HEK293 (cell line): Measurements from ENCODE around the gene MAPT.

Experiments
- CTCF ChIA-PET: fragments of 350-600 bp; formaldehyde crosslinking; extraction: SDS; loops from one replicate; lab custom pipeline; 2021; ENCODE audit warnings: antibody characterized with exemption; lab: Yijun Ruan, JAX
- POLR2A ChIA-PET: fragments of 300-600 bp; formaldehyde crosslinking; extraction: SDS; loops from one replicate; lab custom pipeline; 2020; ENCODE audit warnings: antibody characterized with exemption, inconsistent platforms; lab: Yijun Ruan, JAX
- H3K27ac ChIP-seq: fragments of 200-500 bp; sonication (Bioruptor generic); 2 replicates; pipeline ENCODE4 v1.5.1; 2014; ENCODE audit warnings: low read depth, low read length, control low read depth, inconsistent platforms; ENCODE audit errors: extremely low read depth
- H3K36me3 ChIP-seq, 2 experiments: fragments of 200-500 bp in 1 of 2; sonication (Bioruptor generic) in 1 of 2; 1 replicate in 1 of 2; 2 replicates in 1 of 2; pipeline ENCODE4 v1.5.1; 2014 to 2017; ENCODE audit warnings: inconsistent platforms in 2 of 2, low read length in 2 of 2; ENCODE audit not compliant: control insufficient read depth in 2 of 2, insufficient read depth in 1 of 2
- H3K4me1 ChIP-seq: fragments of 200-500 bp; sonication (Bioruptor generic); 2 replicates; pipeline ENCODE4 v1.5.1; 2014; ENCODE audit warnings: mild to moderate bottlenecking, low read length, inconsistent platforms; ENCODE audit not compliant: control insufficient read depth, insufficient read depth
- H3K4me3 ChIP-seq: 2 replicates; pipeline ENCODE4 v1.5.1; 2011; ENCODE audit warnings: low read depth, mild to moderate bottlenecking, control low read depth, low read length, moderate library complexity
- H3K9me3 ChIP-seq: fragments of 200-500 bp; sonication (Bioruptor generic); 2 replicates; pipeline ENCODE4 v1.5.1; 2014; ENCODE audit warnings: low read depth, low read length, inconsistent platforms; ENCODE audit not compliant: control insufficient read depth, insufficient read depth
- KLF1 ChIP-seq: fragments of 450-650 bp; formaldehyde crosslinking; IDR thresholded peaks from 2 replicates; pipeline ENCODE4 v1.5.1; 2016; ENCODE audit warnings: missing biosample characterization, missing genetic modification characterization
- WT1 ChIP-seq: fragments of 450-650 bp; formaldehyde crosslinking; IDR thresholded peaks from 2 replicates; pipeline ENCODE4 v1.5.1; 2016; ENCODE audit warnings: missing biosample characterization, missing genetic modification characterization
- YY2 ChIP-seq: fragments of 450-650 bp; formaldehyde crosslinking; IDR thresholded peaks from 2 replicates; pipeline ENCODE4 v1.5.1; 2016; ENCODE audit warnings: missing biosample characterization, missing genetic modification characterization
- ZBTB17 ChIP-seq: fragments of 450-650 bp; formaldehyde crosslinking; IDR thresholded peaks from 2 replicates; pipeline ENCODE4 v1.5.1; 2016; ENCODE audit warnings: missing biosample characterization, missing genetic modification characterization
- ZFHX2 ChIP-seq: fragments of 450-650 bp; formaldehyde crosslinking; conservative IDR thresholded peaks from 2 replicates; pipeline ENCODE4 v1.5.1; 2016; ENCODE audit warnings: missing biosample characterization, missing genetic modification characterization
- ZFP3 ChIP-seq: fragments of 450-650 bp; formaldehyde crosslinking; IDR thresholded peaks from 2 replicates; pipeline ENCODE4 v1.5.1; 2016; ENCODE audit warnings: low read depth, missing biosample characterization, missing genetic modification characterization
- ZNF114 ChIP-seq: fragments of 450-650 bp; formaldehyde crosslinking; IDR thresholded peaks from 2 replicates; pipeline ENCODE4 v1.5.0; 2017; ENCODE audit warnings: missing biosample characterization, missing genetic modification characterization
- ZNF169 ChIP-seq: fragments of 450-650 bp; formaldehyde crosslinking; IDR thresholded peaks from 2 replicates; pipeline ENCODE4 v1.5.1; 2016; ENCODE audit warnings: missing biosample characterization, missing genetic modification characterization
- ZNF292 ChIP-seq: fragments of 450-650 bp; formaldehyde crosslinking; IDR thresholded peaks from 2 replicates; pipeline ENCODE4 v1.5.1; 2016; ENCODE audit warnings: low read depth, missing biosample characterization, missing genetic modification characterization, borderline replicate concordance
- ZNF302 ChIP-seq: fragments of 450-650 bp; formaldehyde crosslinking; IDR thresholded peaks from 2 replicates; pipeline ENCODE4 v1.5.1; 2016; ENCODE audit warnings: missing biosample characterization, missing genetic modification characterization, low read depth
- ZNF529 ChIP-seq: fragments of 450-650 bp; formaldehyde crosslinking; IDR thresholded peaks from 2 replicates; pipeline ENCODE4 v1.5.1; 2017; ENCODE audit warnings: missing genetic modification characterization, missing biosample characterization; ENCODE audit not compliant: insufficient replicate concordance
- ZNF555 ChIP-seq: fragments of 450-650 bp; formaldehyde crosslinking; conservative IDR thresholded peaks from 2 replicates; pipeline ENCODE4 v1.5.1; 2017; ENCODE audit warnings: missing biosample characterization, mild to moderate bottlenecking, missing genetic modification characterization, inconsistent platforms
- ZNF670 ChIP-seq: fragments of 450-650 bp; formaldehyde crosslinking; IDR thresholded peaks from 2 replicates; pipeline ENCODE4 v1.5.1; 2016; ENCODE audit warnings: missing biosample characterization, missing genetic modification characterization, low read depth
- TF ChIP-seq, protein P1 (sequence below): fragments of 450-650 bp; formaldehyde crosslinking; IDR thresholded peaks from 2 replicates; pipeline ENCODE4 v1.5.1; 2017; ENCODE audit warnings: missing biosample characterization, missing genetic modification characterization
- TF ChIP-seq, protein P2 (sequence below): fragments of 450-650 bp; formaldehyde crosslinking; IDR thresholded peaks from 2 replicates; pipeline ENCODE4 v1.5.1; 2016; ENCODE audit warnings: missing biosample characterization, missing genetic modification characterization
- TF ChIP-seq, protein P3 (sequence below): fragments of 450-650 bp; formaldehyde crosslinking; IDR thresholded peaks from 2 replicates; pipeline ENCODE4 v1.5.1; 2016; ENCODE audit warnings: missing biosample characterization, missing genetic modification characterization
- TF ChIP-seq, protein P4 (sequence below): fragments of 450-650 bp; formaldehyde crosslinking; IDR thresholded peaks from 2 replicates; pipeline ENCODE4 v1.5.1; 2016; ENCODE audit warnings: missing biosample characterization, missing genetic modification characterization

The MAPT gene

DNA sequence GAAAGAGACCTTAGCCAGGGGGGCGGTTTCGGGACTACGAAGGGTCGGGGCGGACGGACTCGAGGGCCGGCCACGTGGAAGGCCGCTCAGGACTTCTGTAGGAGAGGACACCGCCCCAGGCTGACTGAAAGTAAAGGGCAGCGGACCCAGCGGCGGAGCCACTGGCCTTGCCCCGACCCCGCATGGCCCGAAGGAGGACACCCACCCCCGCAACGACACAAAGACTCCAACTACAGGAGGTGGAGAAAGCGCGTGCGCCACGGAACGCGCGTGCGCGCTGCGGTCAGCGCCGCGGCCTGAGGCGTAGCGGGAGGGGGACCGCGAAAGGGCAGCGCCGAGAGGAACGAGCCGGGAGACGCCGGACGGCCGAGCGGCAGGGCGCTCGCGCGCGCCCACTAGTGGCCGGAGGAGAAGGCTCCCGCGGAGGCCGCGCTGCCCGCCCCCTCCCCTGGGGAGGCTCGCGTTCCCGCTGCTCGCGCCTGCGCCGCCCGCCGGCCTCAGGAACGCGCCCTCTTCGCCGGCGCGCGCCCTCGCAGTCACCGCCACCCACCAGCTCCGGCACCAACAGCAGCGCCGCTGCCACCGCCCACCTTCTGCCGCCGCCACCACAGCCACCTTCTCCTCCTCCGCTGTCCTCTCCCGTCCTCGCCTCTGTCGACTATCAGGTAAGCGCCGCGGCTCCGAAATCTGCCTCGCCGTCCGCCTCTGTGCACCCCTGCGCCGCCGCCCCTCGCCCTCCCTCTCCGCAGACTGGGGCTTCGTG is at the start of gene MAPT (continued):
- TF ChIP-seq, protein P1, sequence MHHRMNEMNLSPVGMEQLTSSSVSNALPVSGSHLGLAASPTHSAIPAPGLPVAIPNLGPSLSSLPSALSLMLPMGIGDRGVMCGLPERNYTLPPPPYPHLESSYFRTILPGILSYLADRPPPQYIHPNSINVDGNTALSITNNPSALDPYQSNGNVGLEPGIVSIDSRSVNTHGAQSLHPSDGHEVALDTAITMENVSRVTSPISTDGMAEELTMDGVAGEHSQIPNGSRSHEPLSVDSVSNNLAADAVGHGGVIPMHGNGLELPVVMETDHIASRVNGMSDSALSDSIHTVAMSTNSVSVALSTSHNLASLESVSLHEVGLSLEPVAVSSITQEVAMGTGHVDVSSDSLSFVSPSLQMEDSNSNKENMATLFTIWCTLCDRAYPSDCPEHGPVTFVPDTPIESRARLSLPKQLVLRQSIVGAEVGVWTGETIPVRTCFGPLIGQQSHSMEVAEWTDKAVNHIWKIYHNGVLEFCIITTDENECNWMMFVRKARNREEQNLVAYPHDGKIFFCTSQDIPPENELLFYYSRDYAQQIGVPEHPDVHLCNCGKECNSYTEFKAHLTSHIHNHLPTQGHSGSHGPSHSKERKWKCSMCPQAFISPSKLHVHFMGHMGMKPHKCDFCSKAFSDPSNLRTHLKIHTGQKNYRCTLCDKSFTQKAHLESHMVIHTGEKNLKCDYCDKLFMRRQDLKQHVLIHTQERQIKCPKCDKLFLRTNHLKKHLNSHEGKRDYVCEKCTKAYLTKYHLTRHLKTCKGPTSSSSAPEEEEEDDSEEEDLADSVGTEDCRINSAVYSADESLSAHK (tag by site-specific recombination): peak; percentile 57; the same call in 1 of the 2 replicates
- no peak for TF ChIP-seq ZFP3 (tag by site-specific recombination)
- no peak for TF ChIP-seq ZNF292 (tag by site-specific recombination)
- no peak for TF ChIP-seq ZNF529
- no peak for TF ChIP-seq ZNF114
- peak; percentile 99 for TF ChIP-seq ZFHX2 (tag by site-specific recombination)
- TF ChIP-seq, protein P2, sequence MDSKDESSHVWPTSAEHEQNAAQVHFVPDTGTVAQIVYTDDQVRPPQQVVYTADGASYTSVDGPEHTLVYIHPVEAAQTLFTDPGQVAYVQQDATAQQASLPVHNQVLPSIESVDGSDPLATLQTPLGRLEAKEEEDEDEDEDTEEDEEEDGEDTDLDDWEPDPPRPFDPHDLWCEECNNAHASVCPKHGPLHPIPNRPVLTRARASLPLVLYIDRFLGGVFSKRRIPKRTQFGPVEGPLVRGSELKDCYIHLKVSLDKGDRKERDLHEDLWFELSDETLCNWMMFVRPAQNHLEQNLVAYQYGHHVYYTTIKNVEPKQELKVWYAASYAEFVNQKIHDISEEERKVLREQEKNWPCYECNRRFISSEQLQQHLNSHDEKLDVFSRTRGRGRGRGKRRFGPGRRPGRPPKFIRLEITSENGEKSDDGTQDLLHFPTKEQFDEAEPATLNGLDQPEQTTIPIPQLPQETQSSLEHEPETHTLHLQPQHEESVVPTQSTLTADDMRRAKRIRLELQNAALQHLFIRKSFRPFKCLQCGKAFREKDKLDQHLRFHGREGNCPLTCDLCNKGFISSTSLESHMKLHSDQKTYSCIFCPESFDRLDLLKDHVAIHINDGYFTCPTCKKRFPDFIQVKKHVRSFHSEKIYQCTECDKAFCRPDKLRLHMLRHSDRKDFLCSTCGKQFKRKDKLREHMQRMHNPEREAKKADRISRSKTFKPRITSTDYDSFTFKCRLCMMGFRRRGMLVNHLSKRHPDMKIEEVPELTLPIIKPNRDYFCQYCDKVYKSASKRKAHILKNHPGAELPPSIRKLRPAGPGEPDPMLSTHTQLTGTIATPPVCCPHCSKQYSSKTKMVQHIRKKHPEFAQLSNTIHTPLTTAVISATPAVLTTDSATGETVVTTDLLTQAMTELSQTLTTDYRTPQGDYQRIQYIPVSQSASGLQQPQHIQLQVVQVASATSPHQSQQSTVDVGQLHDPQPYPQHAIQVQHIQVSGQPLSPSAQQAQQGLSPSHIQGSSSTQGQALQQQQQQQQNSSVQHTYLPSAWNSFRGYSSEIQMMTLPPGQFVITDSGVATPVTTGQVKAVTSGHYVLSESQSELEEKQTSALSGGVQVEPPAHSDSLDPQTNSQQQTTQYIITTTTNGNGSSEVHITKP: peak; percentile 91
- TF ChIP-seq, protein P3, sequence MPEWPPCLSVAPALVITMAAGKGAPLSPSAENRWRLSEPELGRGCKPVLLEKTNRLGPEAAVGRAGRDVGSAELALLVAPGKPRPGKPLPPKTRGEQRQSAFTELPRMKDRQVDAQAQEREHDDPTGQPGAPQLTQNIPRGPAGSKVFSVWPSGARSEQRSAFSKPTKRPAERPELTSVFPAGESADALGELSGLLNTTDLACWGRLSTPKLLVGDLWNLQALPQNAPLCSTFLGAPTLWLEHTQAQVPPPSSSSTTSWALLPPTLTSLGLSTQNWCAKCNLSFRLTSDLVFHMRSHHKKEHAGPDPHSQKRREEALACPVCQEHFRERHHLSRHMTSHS (tag by site-specific recombination): no peak
- TF ChIP-seq, all 188 proteins: peak for 54

DNA sequence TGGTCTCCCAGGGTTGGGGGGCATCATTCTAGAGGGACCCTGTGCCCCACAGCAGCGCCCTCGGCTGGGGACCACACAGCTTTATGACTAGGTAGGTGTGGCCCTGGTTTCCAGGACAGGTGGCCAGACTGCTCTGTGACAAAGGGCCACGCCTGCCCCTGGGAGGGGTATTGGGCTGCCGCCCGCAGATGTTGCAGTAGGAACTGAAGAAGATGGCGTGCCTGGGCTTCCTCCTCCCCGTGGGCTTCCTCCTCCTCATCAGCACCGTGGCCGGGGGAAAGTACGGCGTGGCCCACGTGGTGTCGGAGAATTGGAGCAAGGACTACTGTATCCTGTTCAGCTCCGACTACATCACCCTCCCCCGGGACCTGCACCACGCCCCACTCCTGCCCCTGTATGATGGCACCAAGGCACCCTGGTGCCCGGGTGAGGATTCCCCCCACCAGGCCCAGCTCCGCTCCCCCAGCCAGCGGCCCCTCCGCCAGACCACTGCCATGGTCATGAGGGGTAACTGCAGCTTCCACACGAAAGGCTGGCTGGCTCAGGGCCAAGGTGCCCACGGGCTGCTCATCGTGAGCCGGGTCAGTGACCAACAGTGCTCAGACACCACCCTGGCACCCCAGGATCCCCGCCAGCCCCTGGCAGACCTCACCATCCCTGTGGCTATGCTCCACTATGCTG is 49.5 kb upstream of the MAPT start, which contains the start of gene SPPL2C:
Gene SPPL2C, plus strand, starts transcription at position 187 of the 681 bp plus-strand sequence. Its CDS starts 26 bp downstream, at position 213.
- Histone ChIP-seq H3K4me1 (no peaks in the 10 kb centered on the region), H3K36me3 (no peaks in the 10 kb centered on the region), H3K4me3 (no peak within 1 kb of the TSS), H3K9me3 (no peaks in the 10 kb centered on the region), H3K27ac (no peak within 1 kb of the TSS)
- CTCF ChIA-PET: interaction anchor here (0.8 kb wide), 1 partner anchor 205 kb away, joined by 3 read pairs; no protein-coding TSS in a partner anchor
- POLR2A ChIA-PET: no interaction called here
- TF ChIP-seq YY2 (tag by site-specific recombination) (no peak), WT1 (tag by site-specific recombination) (no peak), KLF1 (peak; percentile 68), ZNF169 (no peak), ZNF670 (tag by site-specific recombination) (no peak), ZNF555 (no peak), ZNF302 (no peak), ZBTB17 (no peak)
- TF ChIP-seq, protein P4, sequence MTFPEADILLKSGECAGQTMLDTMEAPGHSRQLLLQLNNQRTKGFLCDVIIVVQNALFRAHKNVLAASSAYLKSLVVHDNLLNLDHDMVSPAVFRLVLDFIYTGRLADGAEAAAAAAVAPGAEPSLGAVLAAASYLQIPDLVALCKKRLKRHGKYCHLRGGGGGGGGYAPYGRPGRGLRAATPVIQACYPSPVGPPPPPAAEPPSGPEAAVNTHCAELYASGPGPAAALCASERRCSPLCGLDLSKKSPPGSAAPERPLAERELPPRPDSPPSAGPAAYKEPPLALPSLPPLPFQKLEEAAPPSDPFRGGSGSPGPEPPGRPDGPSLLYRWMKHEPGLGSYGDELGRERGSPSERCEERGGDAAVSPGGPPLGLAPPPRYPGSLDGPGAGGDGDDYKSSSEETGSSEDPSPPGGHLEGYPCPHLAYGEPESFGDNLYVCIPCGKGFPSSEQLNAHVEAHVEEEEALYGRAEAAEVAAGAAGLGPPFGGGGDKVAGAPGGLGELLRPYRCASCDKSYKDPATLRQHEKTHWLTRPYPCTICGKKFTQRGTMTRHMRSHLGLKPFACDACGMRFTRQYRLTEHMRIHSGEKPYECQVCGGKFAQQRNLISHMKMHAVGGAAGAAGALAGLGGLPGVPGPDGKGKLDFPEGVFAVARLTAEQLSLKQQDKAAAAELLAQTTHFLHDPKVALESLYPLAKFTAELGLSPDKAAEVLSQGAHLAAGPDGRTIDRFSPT (tag by site-specific recombination): 0 out of 2 replicates have a peak, but pooled peaks have one; percentile 14
- TF ChIP-seq, protein P1 (tag by site-specific recombination): no peak
